Measurements from ENCODE around the gene SUPT3H.

DNA sequence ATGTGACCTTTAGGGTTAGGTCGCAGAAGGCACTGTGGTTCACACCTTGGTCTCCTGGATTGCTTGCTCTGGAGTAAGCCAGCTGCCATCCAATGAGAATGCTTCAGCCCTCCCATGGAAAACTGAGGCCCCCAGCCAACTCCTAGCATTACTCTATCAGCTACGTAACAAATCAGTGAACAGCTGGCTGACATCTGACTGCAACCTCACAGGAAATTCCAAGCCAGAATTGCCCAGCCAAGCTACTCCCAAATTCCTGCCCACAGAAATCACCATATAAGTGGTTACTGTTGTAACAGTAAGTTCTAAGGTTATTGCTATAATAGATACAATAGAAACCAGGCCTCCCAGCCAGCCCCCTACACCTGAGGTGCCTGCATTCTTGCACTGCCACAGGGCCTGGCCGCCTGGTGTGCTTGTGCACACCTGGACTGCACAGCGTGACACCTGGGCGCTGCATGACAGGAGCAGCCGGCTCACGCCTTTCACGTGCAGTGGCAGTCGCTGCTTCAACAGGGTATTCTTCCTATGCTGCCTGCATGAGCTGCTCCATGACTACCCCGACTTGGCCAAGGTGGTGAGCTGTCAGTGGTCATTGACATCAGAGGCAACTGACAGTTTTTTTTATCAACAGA, 479.3 kb downstream of the SUPT3H start:
- TF ChIP-seq SUZ12 (IDR thresholded peaks at IDR 0.05; ENCODE audit: extremely low read depth, insufficient read depth, insufficient read length): no peak
- TF ChIP-seq YY1 (IDR thresholded peaks at IDR 0.05; ENCODE audit: insufficient read depth, insufficient read length): no peak
